ENCODE data around the gene TSPAN4. TPM values are rescaled to one million over a fixed set of nuclear protein-coding genes. Genes with fewer than 3 reads are reported as not detected.

Gene TSPAN4
- total and polyA plus RNA-seq, 2 of the 13 experiments (the other 11 are each of a cell fraction or from before 2014, with no cell fraction given) = 31.7 to 68.3 TPM

DNA sequence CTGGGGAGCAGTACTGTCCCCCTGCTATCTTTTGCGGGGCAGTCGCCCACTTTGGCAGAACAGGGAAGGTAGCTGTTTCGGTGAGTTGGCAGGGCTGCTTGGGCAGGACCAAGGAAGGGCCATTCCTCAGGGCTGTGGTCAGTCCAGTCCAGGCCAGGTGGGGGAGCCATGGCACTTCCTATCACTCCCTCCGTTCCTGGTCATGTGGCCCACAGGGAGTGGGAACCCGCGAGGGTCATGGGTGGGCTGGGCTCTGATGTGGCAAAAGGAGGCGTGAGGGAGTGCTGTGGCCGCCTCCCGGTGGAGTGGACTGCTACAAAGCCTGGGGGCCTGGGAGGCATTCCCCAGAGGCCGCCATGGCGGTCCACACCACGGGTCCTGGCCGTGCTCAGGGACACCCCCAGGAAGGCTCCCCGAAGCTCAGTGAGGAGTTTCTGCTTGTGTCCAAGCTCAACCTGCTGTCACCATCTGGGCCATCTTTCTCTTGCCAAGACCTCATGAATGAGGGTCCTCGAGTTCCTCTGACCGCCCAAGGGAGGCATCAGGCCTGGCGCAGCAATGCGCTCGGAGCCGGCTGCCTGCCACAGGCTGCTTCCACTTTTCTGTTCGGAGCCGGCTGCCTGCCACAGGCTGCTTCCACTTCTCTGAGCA, 56.0 kb downstream of the TSPAN4 start:
- ATAC-seq = peak; percentile 76
- POLR2A ChIA-PET = no interaction called here
- Histone ChIP-seq H3K9me3 (ENCODE audit: low read length) (no peaks in the 10 kb centered on the region), H4K20me1 (ENCODE audit: insufficient read depth, low read length) (no peaks in the 10 kb centered on the region), H3K27me3 (ENCODE audit: control insufficient read depth in 1 of 2, insufficient read depth in 2 of 2, low read length in 2 of 2) (no peaks in the 10 kb centered on the region), H3K4me3 (replicated peaks in 1 of 3; ENCODE audit: insufficient read depth in 1 of 3, low read depth in 2 of 3, low read length in 3 of 3) (no peak overlapping the region), H3K4me2 (ENCODE audit: low read depth, low read length) (no peak overlapping the region), H3K4me1 (ENCODE audit: insufficient read depth, low read length) (no peaks in the 10 kb centered on the region), H3K9ac (ENCODE audit: insufficient read depth, low read depth, low read length) (no peak overlapping the region), H3K27ac (ENCODE audit: extremely low read length, insufficient read depth, low read length) (no peak overlapping the region), H2AFZ (ENCODE audit: low read length) (no peak overlapping the region), H3K79me2 (ENCODE audit: insufficient read depth, low read length) (no peaks in the 10 kb centered on the region), H3K36me3 (replicated peaks in 1 of 2; ENCODE audit: control insufficient read depth in 1 of 2, insufficient read depth in 2 of 2, low read length in 2 of 2) (peaks cover 16 to 51% of the 10 kb centered on the region in 2 experiments)
- WGBS (ENCODE audit: low lambda C conversion rate) = 97% methylated on average over 12 of the region's 22 CpGs
- intact Hi-C loops (cut with micrococcal nuclease; ENCODE audit: unreplicated experiment) = loop anchor here (1.0 kb wide), 1 partner anchor 153 kb away; no protein-coding TSS in a partner anchor
- peak; percentile 23 for DNase-seq (ENCODE audit: low spot score)
- BruUV-seq (replicated peaks) = no TSS peak
- in situ Hi-C loops (cut with HindIII; ENCODE audit: extremely low pct_ligation_motif_present, low pct_unique_long_range_greater_than_20kb) = no loop called here
- peak; percentile 15 for FAIRE-seq
- CTCF ChIA-PET (ENCODE audit: low intra/inter-chr PET ratio, low total read pairs) = interaction anchor here (1.1 to 1.5 kb wide), 3 partner anchors 61 to 153 kb away, joined by 3 to 6 read pairs (median 4); no protein-coding TSS in a partner anchor
- TF ChIP-seq, protein P1, sequence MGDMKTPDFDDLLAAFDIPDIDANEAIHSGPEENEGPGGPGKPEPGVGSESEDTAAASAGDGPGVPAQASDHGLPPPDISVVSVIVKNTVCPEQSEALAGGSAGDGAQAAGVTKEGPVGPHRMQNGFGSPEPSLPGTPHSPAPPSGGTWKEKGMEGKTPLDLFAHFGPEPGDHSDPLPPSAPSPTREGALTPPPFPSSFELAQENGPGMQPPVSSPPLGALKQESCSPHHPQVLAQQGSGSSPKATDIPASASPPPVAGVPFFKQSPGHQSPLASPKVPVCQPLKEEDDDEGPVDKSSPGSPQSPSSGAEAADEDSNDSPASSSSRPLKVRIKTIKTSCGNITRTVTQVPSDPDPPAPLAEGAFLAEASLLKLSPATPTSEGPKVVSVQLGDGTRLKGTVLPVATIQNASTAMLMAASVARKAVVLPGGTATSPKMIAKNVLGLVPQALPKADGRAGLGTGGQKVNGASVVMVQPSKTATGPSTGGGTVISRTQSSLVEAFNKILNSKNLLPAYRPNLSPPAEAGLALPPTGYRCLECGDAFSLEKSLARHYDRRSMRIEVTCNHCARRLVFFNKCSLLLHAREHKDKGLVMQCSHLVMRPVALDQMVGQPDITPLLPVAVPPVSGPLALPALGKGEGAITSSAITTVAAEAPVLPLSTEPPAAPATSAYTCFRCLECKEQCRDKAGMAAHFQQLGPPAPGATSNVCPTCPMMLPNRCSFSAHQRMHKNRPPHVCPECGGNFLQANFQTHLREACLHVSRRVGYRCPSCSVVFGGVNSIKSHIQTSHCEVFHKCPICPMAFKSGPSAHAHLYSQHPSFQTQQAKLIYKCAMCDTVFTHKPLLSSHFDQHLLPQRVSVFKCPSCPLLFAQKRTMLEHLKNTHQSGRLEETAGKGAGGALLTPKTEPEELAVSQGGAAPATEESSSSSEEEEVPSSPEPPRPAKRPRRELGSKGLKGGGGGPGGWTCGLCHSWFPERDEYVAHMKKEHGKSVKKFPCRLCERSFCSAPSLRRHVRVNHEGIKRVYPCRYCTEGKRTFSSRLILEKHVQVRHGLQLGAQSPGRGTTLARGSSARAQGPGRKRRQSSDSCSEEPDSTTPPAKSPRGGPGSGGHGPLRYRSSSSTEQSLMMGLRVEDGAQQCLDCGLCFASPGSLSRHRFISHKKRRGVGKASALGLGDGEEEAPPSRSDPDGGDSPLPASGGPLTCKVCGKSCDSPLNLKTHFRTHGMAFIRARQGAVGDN (CRISPR knock-in tag; IDR thresholded peaks at IDR 0.05) = peak; percentile 51
- peak; percentile 83 for TF ChIP-seq RAD21 (CRISPR knock-in tag; IDR thresholded peaks at IDR 0.05)
- no peak for TF ChIP-seq NR2C2 (CRISPR knock-in tag; IDR thresholded peaks at IDR 0.05; ENCODE audit: borderline replicate concordance)
- TF ChIP-seq, protein P2, sequence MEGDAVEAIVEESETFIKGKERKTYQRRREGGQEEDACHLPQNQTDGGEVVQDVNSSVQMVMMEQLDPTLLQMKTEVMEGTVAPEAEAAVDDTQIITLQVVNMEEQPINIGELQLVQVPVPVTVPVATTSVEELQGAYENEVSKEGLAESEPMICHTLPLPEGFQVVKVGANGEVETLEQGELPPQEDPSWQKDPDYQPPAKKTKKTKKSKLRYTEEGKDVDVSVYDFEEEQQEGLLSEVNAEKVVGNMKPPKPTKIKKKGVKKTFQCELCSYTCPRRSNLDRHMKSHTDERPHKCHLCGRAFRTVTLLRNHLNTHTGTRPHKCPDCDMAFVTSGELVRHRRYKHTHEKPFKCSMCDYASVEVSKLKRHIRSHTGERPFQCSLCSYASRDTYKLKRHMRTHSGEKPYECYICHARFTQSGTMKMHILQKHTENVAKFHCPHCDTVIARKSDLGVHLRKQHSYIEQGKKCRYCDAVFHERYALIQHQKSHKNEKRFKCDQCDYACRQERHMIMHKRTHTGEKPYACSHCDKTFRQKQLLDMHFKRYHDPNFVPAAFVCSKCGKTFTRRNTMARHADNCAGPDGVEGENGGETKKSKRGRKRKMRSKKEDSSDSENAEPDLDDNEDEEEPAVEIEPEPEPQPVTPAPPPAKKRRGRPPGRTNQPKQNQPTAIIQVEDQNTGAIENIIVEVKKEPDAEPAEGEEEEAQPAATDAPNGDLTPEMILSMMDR (CRISPR knock-in tag; IDR thresholded peaks at IDR 0.05) = peak; percentile 89
- TF ChIP-seq, protein P3, sequence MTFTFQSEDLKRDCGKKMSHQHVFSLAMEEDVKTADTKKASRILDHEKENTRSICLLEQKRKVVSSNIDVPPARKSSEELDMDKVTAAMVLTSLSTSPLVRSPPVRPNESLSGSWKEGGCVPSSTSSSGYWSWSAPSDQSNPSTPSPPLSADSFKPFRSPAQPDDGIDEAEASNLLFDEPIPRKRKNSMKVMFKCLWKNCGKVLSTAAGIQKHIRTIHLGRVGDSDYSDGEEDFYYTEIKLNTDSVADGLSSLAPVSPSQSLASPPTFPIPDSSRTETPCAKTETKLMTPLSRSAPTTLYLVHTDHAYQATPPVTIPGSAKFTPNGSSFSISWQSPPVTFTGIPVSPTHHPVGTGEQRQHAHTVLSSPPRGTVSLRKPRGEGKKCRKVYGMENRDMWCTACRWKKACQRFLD (CRISPR knock-in tag; IDR thresholded peaks at IDR 0.05; ENCODE audit: borderline replicate concordance) = no peak
- TF ChIP-seq NCOA2 (CRISPR knock-in tag; IDR thresholded peaks at IDR 0.05) = no peak
- TF ChIP-seq ZNF792 (CRISPR knock-in tag; IDR thresholded peaks at IDR 0.05) = no peak
- TF ChIP-seq ZNF143 (CRISPR knock-in tag; IDR thresholded peaks at IDR 0.05) = no peak
- no peak for TF ChIP-seq FOXA1 (IDR thresholded peaks at IDR 0.05)
- TF ChIP-seq FOXA1 (CRISPR knock-in tag; IDR thresholded peaks at IDR 0.05) = no peak
- TF ChIP-seq SALL1 (CRISPR knock-in tag; IDR thresholded peaks at IDR 0.05) = 0 out of 2 replicates have a peak, but pooled peaks have one; percentile 32
- TF ChIP-seq KLF6 (CRISPR knock-in tag; IDR thresholded peaks at IDR 0.05) = no peak
- TF ChIP-seq ZBTB38 (CRISPR knock-in tag; IDR thresholded peaks at IDR 0.05) = peak; percentile 82; the same call in 1 of the 2 replicates
- TF ChIP-seq NFKBIZ (CRISPR knock-in tag; IDR thresholded peaks at IDR 0.05) = no peak
- TF ChIP-seq, protein P4, sequence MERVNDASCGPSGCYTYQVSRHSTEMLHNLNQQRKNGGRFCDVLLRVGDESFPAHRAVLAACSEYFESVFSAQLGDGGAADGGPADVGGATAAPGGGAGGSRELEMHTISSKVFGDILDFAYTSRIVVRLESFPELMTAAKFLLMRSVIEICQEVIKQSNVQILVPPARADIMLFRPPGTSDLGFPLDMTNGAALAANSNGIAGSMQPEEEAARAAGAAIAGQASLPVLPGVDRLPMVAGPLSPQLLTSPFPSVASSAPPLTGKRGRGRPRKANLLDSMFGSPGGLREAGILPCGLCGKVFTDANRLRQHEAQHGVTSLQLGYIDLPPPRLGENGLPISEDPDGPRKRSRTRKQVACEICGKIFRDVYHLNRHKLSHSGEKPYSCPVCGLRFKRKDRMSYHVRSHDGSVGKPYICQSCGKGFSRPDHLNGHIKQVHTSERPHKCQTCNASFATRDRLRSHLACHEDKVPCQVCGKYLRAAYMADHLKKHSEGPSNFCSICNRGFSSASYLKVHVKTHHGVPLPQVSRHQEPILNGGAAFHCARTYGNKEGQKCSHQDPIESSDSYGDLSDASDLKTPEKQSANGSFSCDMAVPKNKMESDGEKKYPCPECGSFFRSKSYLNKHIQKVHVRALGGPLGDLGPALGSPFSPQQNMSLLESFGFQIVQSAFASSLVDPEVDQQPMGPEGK (CRISPR knock-in tag; IDR thresholded peaks at IDR 0.05) = no peak
- TF ChIP-seq ZNF282 (IDR thresholded peaks at IDR 0.05; ENCODE audit: partially characterized antibody) = no peak
- TF ChIP-seq ZNF776 (CRISPR knock-in tag; IDR thresholded peaks at IDR 0.05) = no peak
